ENCODE data around the gene SEMA3B.

Gene SEMA3B

GRCh38 chr3:50321336-50322114 is 52.6 kb downstream of the SEMA3B start (continued):
- TF ChIP-seq PRDM6 (tag by site-specific recombination; IDR thresholded peaks at IDR 0.05), result no peak
- TF ChIP-seq ZNF510 (tag by site-specific recombination; IDR thresholded peaks at IDR 0.05; ENCODE audit: insufficient replicate concordance), result no peak
- TF ChIP-seq ZNF426 (tag by site-specific recombination; IDR thresholded peaks at IDR 0.05), result no peak
- TF ChIP-seq TSHZ1 (tag by site-specific recombination; IDR thresholded peaks at IDR 0.05; ENCODE audit: borderline replicate concordance), result no peak
- 0 out of 2 replicates have a peak, but pooled peaks have one; percentile 28 for TF ChIP-seq ZNF843 (tag by site-specific recombination; IDR thresholded peaks at IDR 0.05)
- TF ChIP-seq CTCF (tag by site-specific recombination; IDR thresholded peaks at IDR 0.05), result peak; percentile 65
- TF ChIP-seq HOXA7 (CRISPR knock-in tag; IDR thresholded peaks at IDR 0.05; ENCODE audit: borderline replicate concordance), result no peak
- no peak for TF ChIP-seq ZNF623 (tag by site-specific recombination; IDR thresholded peaks at IDR 0.05)
- no peak for TF ChIP-seq ZNF629 (tag by site-specific recombination; IDR thresholded peaks at IDR 0.05)
- no peak for TF ChIP-seq ZNF274 (IDR thresholded peaks at IDR 0.05; ENCODE audit: low read length)
- TF ChIP-seq ZNF274 (tag by site-specific recombination; IDR thresholded peaks at IDR 0.05; ENCODE audit: borderline replicate concordance), result no peak
- TF ChIP-seq EGR2 (tag by site-specific recombination; IDR thresholded peaks at IDR 0.05; ENCODE audit: low read depth), result peak; percentile 65; the same call in 1 of the 2 replicates
- no peak for TF ChIP-seq ZNF350 (tag by site-specific recombination; IDR thresholded peaks at IDR 0.05)
- TF ChIP-seq SP2 (tag by site-specific recombination; IDR thresholded peaks at IDR 0.05), result peak; percentile 57
- TF ChIP-seq ZNF501 (tag by site-specific recombination; IDR thresholded peaks at IDR 0.05), result no peak
- TF ChIP-seq ZNF677 (tag by site-specific recombination; IDR thresholded peaks at IDR 0.05), result no peak
- no peak for TF ChIP-seq ZNF549 (tag by site-specific recombination; IDR thresholded peaks at IDR 0.05)
- peak; percentile 37; the same call in 1 of the 2 replicates for TF ChIP-seq PATZ1 (tag by site-specific recombination; IDR thresholded peaks at IDR 0.05)
- peak; percentile 40 for TF ChIP-seq ZBTB26 (tag by site-specific recombination; optimal IDR thresholded peaks at IDR 0.05)
- no peak for TF ChIP-seq HIC1 (tag by site-specific recombination; IDR thresholded peaks at IDR 0.05)
- no peak for TF ChIP-seq ZNF416 (tag by site-specific recombination; IDR thresholded peaks at IDR 0.05)
- TF ChIP-seq ZNF335 (tag by site-specific recombination; conservative IDR thresholded peaks at IDR 0.05), result peak; percentile 28
- no peak for TF ChIP-seq ZBTB10 (tag by site-specific recombination; IDR thresholded peaks at IDR 0.05)
